ENCODE measurements around the gene LRRC36. TPM values are rescaled to one million over a fixed set of nuclear protein-coding genes. Genes with fewer than 3 reads are reported as not detected.

The LRRC36 gene
- polyA plus RNA-seq, 3 donors: 0.65 to 3.2 (median 1.8) TPM

- intact Hi-C loops (cut with micrococcal nuclease): loop anchor here (5.0 kb wide), 3 partner anchors 50 to 120 kb away; partner anchors contain the start of gene PLEKHG4 (in 1 of the 2)
- Histone ChIP-seq H4K20me1 (ENCODE audit: insufficient read depth, low read length) (peaks cover 19% of the 10 kb centered on the region), H3K4me3 (replicated peaks in 1 of 3; ENCODE audit: low read depth in 2 of 3, low read length in 3 of 3) (no peak overlapping the region), H3K36me3 (replicated peaks in 1 of 2; ENCODE audit: control insufficient read depth in 1 of 2, insufficient read depth in 2 of 2, low read length in 2 of 2) (no peaks in the 10 kb centered on the region), H2AFZ (ENCODE audit: insufficient read depth, low read depth, low read length, poor library complexity, severe bottlenecking) (no peak overlapping the region), H3K27me3 (ENCODE audit: control insufficient read depth in 2 of 2, insufficient read depth in 2 of 2, low read length in 2 of 2) (peaks cover 0 to 19% of the 10 kb centered on the region in 2 donors), H3K4me1 (ENCODE audit: control insufficient read depth in 1 of 2, insufficient read depth in 2 of 2, low read length in 2 of 2) (peaks cover 49 to 54% of the 10 kb centered on the region in 2 donors), H3K4me2 (replicated peaks; ENCODE audit: extremely low read depth, low read length, poor library complexity, severe bottlenecking) (no peak overlapping the region), H3K9ac (ENCODE audit: insufficient read depth, low read length, poor library complexity, severe bottlenecking) (no peak overlapping the region), H3K79me2 (ENCODE audit: insufficient read depth, low read length) (no peaks in the 10 kb centered on the region), H3K9me3 (replicated peaks in 1 of 2; ENCODE audit: control insufficient read depth in 1 of 2, insufficient read depth in 1 of 2, low read length in 2 of 2) (no peaks in the 10 kb centered on the region), H3K27ac (ENCODE audit: low read depth in 1 of 2, low read length in 2 of 2) (no peak overlapping the region)
- over 99% methylated on average over 11 of the region's 15 CpGs for WGBS (ENCODE audit: insufficient coverage)
- no peak for TF ChIP-seq CTCF (IDR thresholded peaks at IDR 0.05)
- no peak overlapping the region for H3K27ac Mint-ChIP-seq
- H3K36me3 Mint-ChIP-seq: peaks cover 4 to 5% of the 10 kb centered on the region in 2 donors
- DNase-seq: peak in 1 of 3 donors; percentile 3
- H3K27me3 Mint-ChIP-seq (ENCODE audit: low read depth in 3 of 3): peaks cover 12 to 43% (median 21%) of the 10 kb centered on the region in 3 donors
- H3K9me3 Mint-ChIP-seq: peaks cover 0 to 8% (median 0%) of the 10 kb centered on the region in 7 donors
- H3K4me3 Mint-ChIP-seq: no peak overlapping the region
- H3K4me1 Mint-ChIP-seq: peaks cover 36% of the 10 kb centered on the region
Measured at GRCh38 chr16:67397036-67397801, 70.6 kb downstream of the LRRC36 start.

- Histone ChIP-seq H2AFZ (ENCODE audit: insufficient read depth, low read depth, low read length, poor library complexity, severe bottlenecking) (no peak overlapping the region), H3K4me1 (ENCODE audit: control insufficient read depth in 1 of 2, insufficient read depth in 2 of 2, low read length in 2 of 2) (peaks cover 41 to 46% of the 10 kb centered on the region in 2 donors), H3K9ac (ENCODE audit: insufficient read depth, low read length, poor library complexity, severe bottlenecking) (no peak overlapping the region), H4K20me1 (ENCODE audit: insufficient read depth, low read length) (peaks cover 12% of the 10 kb centered on the region), H3K4me2 (replicated peaks; ENCODE audit: extremely low read depth, low read length, poor library complexity, severe bottlenecking) (no peak overlapping the region), H3K79me2 (ENCODE audit: insufficient read depth, low read length) (no peaks in the 10 kb centered on the region), H3K36me3 (replicated peaks in 1 of 2; ENCODE audit: control insufficient read depth in 1 of 2, insufficient read depth in 2 of 2, low read length in 2 of 2) (no peaks in the 10 kb centered on the region), H3K4me3 (replicated peaks in 1 of 3; ENCODE audit: low read depth in 2 of 3, low read length in 3 of 3) (no peak overlapping the region), H3K9me3 (replicated peaks in 1 of 2; ENCODE audit: control insufficient read depth in 1 of 2, insufficient read depth in 1 of 2, low read length in 2 of 2) (no peaks in the 10 kb centered on the region), H3K27me3 (ENCODE audit: control insufficient read depth in 2 of 2, insufficient read depth in 2 of 2, low read length in 2 of 2) (peaks cover 0 to 12% of the 10 kb centered on the region in 2 donors), H3K27ac (ENCODE audit: low read depth in 1 of 2, low read length in 2 of 2) (no peak overlapping the region)
- intact Hi-C loops (cut with micrococcal nuclease): loop anchor here (2.0 to 5.0 kb wide), 4 partner anchors 25 to 121 kb away; partner anchors contain the start of gene PLEKHG4 (in 1 of the 2)
- 87% methylated on average over 17 of the region's 22 CpGs for WGBS (ENCODE audit: insufficient coverage)
- H3K4me1 Mint-ChIP-seq: peaks cover 28% of the 10 kb centered on the region
- peaks cover 0 to 5% (median 0%) of the 10 kb centered on the region in 7 donors for H3K9me3 Mint-ChIP-seq
- no peak overlapping the region for H3K4me3 Mint-ChIP-seq
- TF ChIP-seq CTCF (IDR thresholded peaks at IDR 0.05): no peak
- no peaks in the 10 kb centered on the region for H3K36me3 Mint-ChIP-seq
- no peak for DNase-seq
- H3K27me3 Mint-ChIP-seq (ENCODE audit: low read depth in 3 of 3): peaks cover 10 to 38% (median 17%) of the 10 kb centered on the region in 3 donors
- no peak overlapping the region for H3K27ac Mint-ChIP-seq
Measured at GRCh38 chr16:67397812-67398545, 71.4 kb downstream of the LRRC36 start.
